ENCODE data around the gene B3GALT2.

B3GALT2 gene

DNA sequence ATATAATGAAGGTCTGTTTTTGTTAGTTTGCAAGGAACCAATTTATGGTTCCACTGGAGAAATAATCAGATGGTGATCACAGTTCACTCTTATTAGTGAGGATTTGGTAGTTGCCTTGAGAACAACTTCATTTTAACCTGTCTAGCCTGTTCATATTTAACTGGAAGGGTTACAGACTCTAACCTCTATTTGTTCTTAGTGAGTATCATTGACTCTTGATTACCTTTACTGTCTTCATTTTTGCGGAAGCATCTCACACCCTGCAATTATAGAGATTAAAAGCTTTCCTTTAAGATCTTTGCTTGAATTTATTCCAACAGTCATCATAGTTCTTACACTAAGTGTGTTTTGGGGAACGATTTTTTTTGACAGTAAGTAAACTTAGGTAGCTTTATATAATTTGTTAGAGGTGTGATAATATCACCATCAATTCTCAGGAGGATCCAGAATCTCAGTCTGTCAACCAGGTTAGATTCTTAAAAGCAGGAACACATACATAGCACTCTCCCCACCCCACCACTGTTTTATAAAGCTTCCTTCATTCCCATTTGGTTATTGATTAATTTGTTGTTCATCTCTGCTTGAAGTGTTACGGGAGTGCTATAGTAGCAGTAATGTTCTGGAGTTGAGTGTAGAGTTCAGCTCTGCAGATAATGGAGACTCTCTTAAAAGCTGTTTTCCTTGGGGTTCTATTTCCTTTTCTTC lies 30.1 kb downstream of the B3GALT2 start:
- TF ChIP-seq, protein P1, sequence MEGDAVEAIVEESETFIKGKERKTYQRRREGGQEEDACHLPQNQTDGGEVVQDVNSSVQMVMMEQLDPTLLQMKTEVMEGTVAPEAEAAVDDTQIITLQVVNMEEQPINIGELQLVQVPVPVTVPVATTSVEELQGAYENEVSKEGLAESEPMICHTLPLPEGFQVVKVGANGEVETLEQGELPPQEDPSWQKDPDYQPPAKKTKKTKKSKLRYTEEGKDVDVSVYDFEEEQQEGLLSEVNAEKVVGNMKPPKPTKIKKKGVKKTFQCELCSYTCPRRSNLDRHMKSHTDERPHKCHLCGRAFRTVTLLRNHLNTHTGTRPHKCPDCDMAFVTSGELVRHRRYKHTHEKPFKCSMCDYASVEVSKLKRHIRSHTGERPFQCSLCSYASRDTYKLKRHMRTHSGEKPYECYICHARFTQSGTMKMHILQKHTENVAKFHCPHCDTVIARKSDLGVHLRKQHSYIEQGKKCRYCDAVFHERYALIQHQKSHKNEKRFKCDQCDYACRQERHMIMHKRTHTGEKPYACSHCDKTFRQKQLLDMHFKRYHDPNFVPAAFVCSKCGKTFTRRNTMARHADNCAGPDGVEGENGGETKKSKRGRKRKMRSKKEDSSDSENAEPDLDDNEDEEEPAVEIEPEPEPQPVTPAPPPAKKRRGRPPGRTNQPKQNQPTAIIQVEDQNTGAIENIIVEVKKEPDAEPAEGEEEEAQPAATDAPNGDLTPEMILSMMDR (IDR thresholded peaks at IDR 0.05; ENCODE audit: borderline replicate concordance, extremely low read depth, low read length, poor library complexity, severe bottlenecking) = no peak
- no peak for TF ChIP-seq EZH2 (IDR thresholded peaks at IDR 0.05; ENCODE audit: borderline replicate concordance, low read depth, low read length, severe bottlenecking)
- Histone ChIP-seq H3K79me2 (ENCODE audit: insufficient read depth, low read length) (peaks cover 19% of the 10 kb centered on the region), H3K9me3 (ENCODE audit: insufficient read depth, low read length, severe bottlenecking) (no peaks in the 10 kb centered on the region), H3K9ac (ENCODE audit: low read depth, low read length) (no peak overlapping the region), H3K27ac (ENCODE audit: low read length) (no peak overlapping the region), H4K20me1 (ENCODE audit: insufficient read depth, low read length) (no peaks in the 10 kb centered on the region; the same call in 1 of the 2 replicates), H3K4me1 (ENCODE audit: insufficient read depth, low read length) (no peaks in the 10 kb centered on the region; the same call in 1 of the 2 replicates), H2AFZ (ENCODE audit: low read depth, low read length) (no peak overlapping the region), H3K4me2 (ENCODE audit: insufficient read depth, low read length) (no peak overlapping the region), H3K36me3 (ENCODE audit: insufficient read depth, low read length) (peaks cover 50% of the 10 kb centered on the region), H3K4me3 (ENCODE audit: low read depth in 1 of 2, low read length in 2 of 2) (no peak overlapping the region), H3K27me3 (ENCODE audit: insufficient read depth, low read length, poor library complexity) (no peaks in the 10 kb centered on the region)
- ATAC-seq (ENCODE audit: insufficient read depth, low read depth) (no peak), DNase-seq (no peak)

DNA sequence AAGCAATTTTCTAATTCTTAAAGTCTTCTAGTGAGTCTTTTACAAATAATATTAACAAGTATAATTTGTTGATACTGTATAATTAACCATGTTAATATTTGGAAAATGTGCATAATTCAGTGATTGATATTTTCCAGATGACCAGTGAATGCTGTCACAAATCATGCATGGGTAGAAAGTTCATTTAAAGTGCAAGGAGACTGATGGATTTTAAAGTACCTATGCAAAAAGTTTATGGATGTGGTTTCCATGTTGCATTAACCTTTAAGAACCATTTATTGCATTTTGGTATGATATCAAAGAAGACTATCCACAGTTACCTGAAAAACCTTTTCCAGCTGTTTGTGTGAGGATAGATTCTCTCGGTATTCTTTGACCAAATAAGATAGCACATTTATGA lies 41.4 kb downstream of the B3GALT2 start:
- H3K79me2 ChIP-seq (ENCODE audit: insufficient read depth, low read length) = peaks cover 23% of the 10 kb centered on the region
- no peak overlapping the region for H3K4me3 ChIP-seq (ENCODE audit: low read depth in 1 of 2, low read length in 2 of 2)
- no peaks in the 10 kb centered on the region for H3K4me1 ChIP-seq (ENCODE audit: insufficient read depth, low read length)
- no peak overlapping the region for H3K4me2 ChIP-seq (ENCODE audit: insufficient read depth, low read length)
- no peak overlapping the region for H3K27ac ChIP-seq (ENCODE audit: low read length)
- no peaks in the 10 kb centered on the region for H4K20me1 ChIP-seq (ENCODE audit: insufficient read depth, low read length)
- H3K27me3 ChIP-seq (ENCODE audit: insufficient read depth, low read length, poor library complexity) = no peaks in the 10 kb centered on the region
- H3K9ac ChIP-seq (ENCODE audit: low read depth, low read length) = no peak overlapping the region
- no peaks in the 10 kb centered on the region for H3K9me3 ChIP-seq (ENCODE audit: insufficient read depth, low read length, severe bottlenecking)
- no peak for TF ChIP-seq EZH2 (IDR thresholded peaks at IDR 0.05; ENCODE audit: borderline replicate concordance, low read depth, low read length, severe bottlenecking)
- TF ChIP-seq, protein P1 (IDR thresholded peaks at IDR 0.05; ENCODE audit: borderline replicate concordance, extremely low read depth, low read length, poor library complexity, severe bottlenecking) = no peak
- ATAC-seq (ENCODE audit: insufficient read depth, low read depth) (no peak), DNase-seq (no peak)
- H3K36me3 ChIP-seq (ENCODE audit: insufficient read depth, low read length) = peaks cover 79% of the 10 kb centered on the region
- no peak overlapping the region for H2AFZ ChIP-seq (ENCODE audit: low read depth, low read length)

DNA sequence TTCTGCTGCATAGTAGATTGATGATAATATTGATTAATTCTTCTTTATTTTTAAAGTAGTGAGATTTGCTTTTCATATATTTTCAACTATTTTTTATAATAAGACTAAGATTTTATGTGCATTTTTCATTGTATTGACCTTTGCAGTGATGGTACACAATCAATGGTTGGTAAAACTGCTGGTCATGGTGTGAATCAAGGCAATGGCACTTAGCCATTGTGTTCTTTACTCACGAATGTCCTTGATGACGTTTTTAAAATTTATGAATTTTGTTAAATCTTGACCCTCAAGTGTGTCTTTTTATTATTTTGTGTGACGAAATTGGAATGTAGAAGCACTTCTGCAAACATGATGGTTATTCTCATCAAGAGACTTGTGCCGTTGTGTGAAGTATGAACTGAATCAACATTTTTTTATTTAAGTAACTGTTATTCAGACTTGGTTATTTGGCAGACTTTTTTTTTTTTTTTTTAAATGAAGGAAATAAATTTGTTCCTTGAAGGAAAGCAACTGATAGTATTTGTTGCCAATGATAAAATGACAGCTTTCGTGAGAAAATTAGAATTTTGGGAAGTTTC lies 42.0 kb downstream of the B3GALT2 start:
- ATAC-seq (ENCODE audit: insufficient read depth, low read depth) = no peak
- no peak overlapping the region for H3K9ac ChIP-seq (ENCODE audit: low read depth, low read length)
- no peak for DNase-seq

More for the DNA sequence above, 42.0 kb downstream of the B3GALT2 start:
- Histone ChIP-seq H3K79me2 (ENCODE audit: insufficient read depth, low read length) (peaks cover 28% of the 10 kb centered on the region), H3K27me3 (ENCODE audit: insufficient read depth, low read length, poor library complexity) (no peaks in the 10 kb centered on the region), H3K4me3 (ENCODE audit: low read depth in 1 of 2, low read length in 2 of 2) (no peak overlapping the region), H3K4me1 (ENCODE audit: insufficient read depth, low read length) (no peaks in the 10 kb centered on the region), H3K27ac (ENCODE audit: low read length) (no peak overlapping the region), H2AFZ (ENCODE audit: low read depth, low read length) (no peak overlapping the region), H3K9me3 (ENCODE audit: insufficient read depth, low read length, severe bottlenecking) (no peaks in the 10 kb centered on the region), H4K20me1 (ENCODE audit: insufficient read depth, low read length) (no peaks in the 10 kb centered on the region), H3K36me3 (ENCODE audit: insufficient read depth, low read length) (peaks cover 79% of the 10 kb centered on the region), H3K4me2 (ENCODE audit: insufficient read depth, low read length) (no peak overlapping the region)
- TF ChIP-seq, protein P1 (IDR thresholded peaks at IDR 0.05; ENCODE audit: borderline replicate concordance, extremely low read depth, low read length, poor library complexity, severe bottlenecking) = no peak

Data from DND-41 (cell line).